Smooth muscle cell (in vitro differentiated cells): ENCODE measurements around the gene RAC2. TPM values are rescaled to one million over a fixed set of nuclear protein-coding genes. Genes with fewer than 3 reads are reported as not detected.

Experiments used
- DNase-seq: peaks from one replicate; lab custom pipeline; 2025; ENCODE audit not compliant: unreplicated experiment; lab: John Stamatoyannopoulos, UW
- H2AFZ ChIP-seq: fragments of 200-600 bp; sonication (generic); 2 replicates; pipeline ENCODE4 v1.6.0; 2016; ENCODE audit warnings: antibody characterized with exemption, low read depth, mild to moderate bottlenecking
- H3F3A ChIP-seq: fragments of 200-600 bp; sonication (generic); 2 replicates; pipeline ENCODE4 v1.6.0; 2017; ENCODE audit warnings: antibody characterized with exemption, low read depth
- H3K27ac ChIP-seq: fragments of 200-600 bp; sonication (generic); 2 replicates; pipeline ENCODE4 v1.5.1; 2016; ENCODE audit warnings: low read depth, mild to moderate bottlenecking
- H3K27me3 ChIP-seq: fragments of 200-600 bp; sonication (generic); 2 replicates; pipeline ENCODE4 v1.6.1; 2016; ENCODE audit warnings: low read depth, mild to moderate bottlenecking
- H3K36me3 ChIP-seq: fragments of 200-600 bp; sonication (generic); 2 replicates; pipeline ENCODE4 v1.5.1; 2016; ENCODE audit warnings: low read depth
- H3K4me1 ChIP-seq: fragments of 200-600 bp; sonication (generic); 2 replicates; pipeline ENCODE4 v1.5.1; 2016; ENCODE audit warnings: low read depth
- H3K4me2 ChIP-seq: fragments of 200-600 bp; sonication (generic); 2 replicates; pipeline ENCODE4 v1.6.0; 2016; ENCODE audit warnings: mild to moderate bottlenecking
- H3K4me3 ChIP-seq: fragments of 200-600 bp; sonication (generic); 2 replicates; pipeline ENCODE4 v1.5.1; 2016; ENCODE audit warnings: mild to moderate bottlenecking
- H3K79me2 ChIP-seq: fragments of 200-600 bp; sonication (generic); 2 replicates; pipeline ENCODE4 v1.6.0; 2016; ENCODE audit warnings: low read depth, mild to moderate bottlenecking
- H3K9ac ChIP-seq: fragments of 200-600 bp; sonication (generic); 2 replicates; pipeline ENCODE4 v1.6.0; 2016; ENCODE audit warnings: low read depth
- H3K9me3 ChIP-seq: fragments of 200-600 bp; sonication (generic); replicated peaks from 2 replicates; pipeline ENCODE4 v1.5.1; 2016; ENCODE audit warnings: low read depth
- H4K20me1 ChIP-seq: fragments of 200-600 bp; sonication (generic); 2 replicates; pipeline ENCODE4 v1.6.0; 2016; ENCODE audit warnings: low read depth
- CTCF ChIP-seq: fragments of 200-600 bp; sonication (generic); IDR thresholded peaks from 2 replicates; pipeline ENCODE4 v1.5.1; 2017; ENCODE audit warnings: borderline replicate concordance, mild to moderate bottlenecking, antibody characterized with exemption; ENCODE audit not compliant: insufficient read depth, poor library complexity, severe bottlenecking
- WGBS: methylation state at CpG from one replicate; pipeline ENCODE4 v1.1.7; 2016; ENCODE audit warnings: low lambda C conversion rate; 5-methylcytosine and 5-hydroxymethylcytosine counted together
- polyA plus RNA-seq: library from polyadenylated mRNA; unstranded; fragments of >200 nt; fragmentation: Nextera tagmentation; extraction: Ambion mirVana; gene quantifications from 2 replicates; pipeline ENCODE4 v1.2.1, GENCODE V29; 2016
- total RNA-seq: library from RNA; depleted of rRNA; stranded (reverse); fragments of >200 nt; gene quantifications from 2 replicates; pipeline ENCODE4 v1.2.3, GENCODE V29; 2014

Gene RAC2
- total and polyA plus RNA-seq, 2 experiments from 2014 or later = 3.6 to 4.0 TPM

GRCh38 chr22:37179622-37180420 lies 64.2 kb downstream of the RAC2 start:
- H3K9ac ChIP-seq = no peak overlapping the region
- no peaks in the 10 kb centered on the region for H3K36me3 ChIP-seq
- peaks cover 5% of the 10 kb centered on the region for H3F3A ChIP-seq
- H3K27me3 ChIP-seq = no peaks in the 10 kb centered on the region
- no peak overlapping the region for H3K27ac ChIP-seq
- no peak overlapping the region for H2AFZ ChIP-seq
- H4K20me1 ChIP-seq = no peaks in the 10 kb centered on the region
- no peaks in the 10 kb centered on the region for H3K79me2 ChIP-seq
- WGBS = 95% methylated on average over 31 of the region's 31 CpGs
- no peak for DNase-seq
- peaks cover 32% of the 10 kb centered on the region for H3K4me1 ChIP-seq
- H3K9me3 ChIP-seq = no peaks in the 10 kb centered on the region
- no peak overlapping the region for H3K4me2 ChIP-seq
- H3K4me3 ChIP-seq = no peak overlapping the region
- TF ChIP-seq CTCF = no peak

GRCh38 chr22:37179126-37179470 lies 65.0 kb downstream of the RAC2 start:
- no peaks in the 10 kb centered on the region for H3K36me3 ChIP-seq
- no peak overlapping the region for H3K9ac ChIP-seq
- no peaks in the 10 kb centered on the region for H4K20me1 ChIP-seq
- WGBS = 96% methylated on average over 10 of the region's 10 CpGs
- no peak overlapping the region for H3K4me3 ChIP-seq
- DNase-seq = no peak
- H3K27ac ChIP-seq = peak overlapping the region; percentile 75
- peak overlapping the region; percentile 25 for H3K4me2 ChIP-seq
- H3K79me2 ChIP-seq = no peaks in the 10 kb centered on the region
- no peaks in the 10 kb centered on the region for H3K9me3 ChIP-seq
- no peaks in the 10 kb centered on the region for H3K27me3 ChIP-seq
- peaks cover 32% of the 10 kb centered on the region for H3K4me1 ChIP-seq
- peaks cover 5% of the 10 kb centered on the region for H3F3A ChIP-seq
- H2AFZ ChIP-seq = no peak overlapping the region
- no peak for TF ChIP-seq CTCF

GRCh38 chr22:37178350-37179125 lies 65.5 kb downstream of the RAC2 start:
- no peaks in the 10 kb centered on the region for H3K9me3 ChIP-seq
- H2AFZ ChIP-seq = no peak overlapping the region
- H3K36me3 ChIP-seq = no peaks in the 10 kb centered on the region
- H3K27me3 ChIP-seq = no peaks in the 10 kb centered on the region
- no peaks in the 10 kb centered on the region for H3K79me2 ChIP-seq
- no peak for DNase-seq
- peak overlapping the region; percentile 25 for H3K4me2 ChIP-seq
- no peaks in the 10 kb centered on the region for H4K20me1 ChIP-seq
- H3K4me1 ChIP-seq = peaks cover 32% of the 10 kb centered on the region
- peak overlapping the region; percentile 75 for H3K27ac ChIP-seq
- 50% methylated on average over 17 of the region's 17 CpGs for WGBS
- no peak overlapping the region for H3K9ac ChIP-seq
- no peak overlapping the region for H3K4me3 ChIP-seq
- TF ChIP-seq CTCF = no peak
- H3F3A ChIP-seq = peaks cover 5% of the 10 kb centered on the region
